ENCODE data around the gene VPS29. TPM values are rescaled to one million over a fixed set of nuclear protein-coding genes. Genes with fewer than 3 reads are reported as not detected.

Gene VPS29
- total and polyA plus RNA-seq, 8 donors = 7.8 to 192 (median 152) TPM

DNA sequence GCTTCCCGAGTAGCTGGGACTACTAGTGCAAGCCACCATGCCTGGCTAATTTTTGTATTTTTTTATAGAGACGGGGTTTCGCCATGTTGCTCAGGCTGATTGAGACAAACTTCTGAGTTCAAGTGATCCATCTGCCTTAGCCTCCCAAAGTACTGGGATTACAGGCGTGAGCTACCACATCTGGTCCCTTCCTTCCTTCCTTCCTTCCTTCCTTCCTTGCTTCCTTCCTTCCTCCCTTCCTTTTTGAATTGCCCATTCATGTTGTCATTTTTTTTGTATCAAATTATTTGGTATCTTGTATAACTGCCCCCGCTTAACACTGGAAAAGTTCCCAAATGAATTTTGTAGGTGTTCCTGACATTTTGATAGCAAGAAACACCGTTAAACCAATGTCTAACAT is 11.9 kb upstream of the VPS29 start:
- WGBS, 5 donors = 64 to 81% (median 78%) methylated on average over 6 of the region's 6 CpGs
- no peak overlapping the region for H3K27ac ChIP-seq
- peaks cover 0 to 7% (median 3%) of the 10 kb centered on the region in 4 donors for H3K4me1 ChIP-seq
- TF ChIP-seq POLR2A (IDR thresholded peaks at IDR 0.05) = no peak
- TF ChIP-seq, protein P1, sequence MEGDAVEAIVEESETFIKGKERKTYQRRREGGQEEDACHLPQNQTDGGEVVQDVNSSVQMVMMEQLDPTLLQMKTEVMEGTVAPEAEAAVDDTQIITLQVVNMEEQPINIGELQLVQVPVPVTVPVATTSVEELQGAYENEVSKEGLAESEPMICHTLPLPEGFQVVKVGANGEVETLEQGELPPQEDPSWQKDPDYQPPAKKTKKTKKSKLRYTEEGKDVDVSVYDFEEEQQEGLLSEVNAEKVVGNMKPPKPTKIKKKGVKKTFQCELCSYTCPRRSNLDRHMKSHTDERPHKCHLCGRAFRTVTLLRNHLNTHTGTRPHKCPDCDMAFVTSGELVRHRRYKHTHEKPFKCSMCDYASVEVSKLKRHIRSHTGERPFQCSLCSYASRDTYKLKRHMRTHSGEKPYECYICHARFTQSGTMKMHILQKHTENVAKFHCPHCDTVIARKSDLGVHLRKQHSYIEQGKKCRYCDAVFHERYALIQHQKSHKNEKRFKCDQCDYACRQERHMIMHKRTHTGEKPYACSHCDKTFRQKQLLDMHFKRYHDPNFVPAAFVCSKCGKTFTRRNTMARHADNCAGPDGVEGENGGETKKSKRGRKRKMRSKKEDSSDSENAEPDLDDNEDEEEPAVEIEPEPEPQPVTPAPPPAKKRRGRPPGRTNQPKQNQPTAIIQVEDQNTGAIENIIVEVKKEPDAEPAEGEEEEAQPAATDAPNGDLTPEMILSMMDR (IDR thresholded peaks at IDR 0.05) = no peak
- no peak for TF ChIP-seq POLR2AphosphoS5 (IDR thresholded peaks at IDR 0.05)
- TF ChIP-seq EP300 (IDR thresholded peaks at IDR 0.05) = no peak
- intact Hi-C loops (cut with DNase I; ENCODE audit: low total_unique reads) = loop anchor here (5.0 kb wide), 1 partner anchor 88 kb away; no protein-coding TSS in a partner anchor
- no peak for DNase-seq
- no peaks in the 10 kb centered on the region for H3K36me3 ChIP-seq
- H3K9me3 ChIP-seq = no peaks in the 10 kb centered on the region
- H3K4me3 ChIP-seq = no peak overlapping the region
- H3K27me3 ChIP-seq = no peaks in the 10 kb centered on the region

DNA sequence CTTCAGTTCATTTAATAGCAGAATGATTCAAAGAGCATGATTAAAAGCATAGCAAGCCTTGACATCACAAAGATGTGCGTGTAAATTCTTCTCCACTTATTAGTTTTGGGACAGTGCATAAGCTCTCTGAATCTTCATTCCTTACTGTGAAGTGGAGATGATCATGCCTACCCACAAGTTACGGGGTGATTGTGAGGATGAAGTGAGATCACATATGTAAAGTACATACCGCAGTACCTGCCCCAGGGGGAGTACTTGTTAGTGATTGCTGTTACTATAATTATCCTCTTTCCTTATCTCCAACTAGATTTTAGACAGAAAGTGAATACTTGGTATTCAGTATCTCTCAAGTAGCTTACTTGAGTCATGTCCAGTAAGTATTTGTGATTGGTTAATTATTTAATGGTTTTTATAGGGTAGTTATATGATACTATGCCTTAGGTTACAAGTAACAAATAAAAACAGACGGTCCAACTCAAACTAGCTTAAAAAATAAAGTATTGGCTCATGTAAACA is 6.2 kb upstream of the VPS29 start:
- H3K9me3 ChIP-seq = no peaks in the 10 kb centered on the region
- WGBS, 5 donors = 87 to 93% (median 90%) methylated on average over 4 of the region's 4 CpGs
- H3K4me1 ChIP-seq = peaks cover 0 to 7% (median 3%) of the 10 kb centered on the region in 4 donors
- H3K4me3 ChIP-seq = no peak overlapping the region
- intact Hi-C loops (cut with DNase I; ENCODE audit: low total_unique reads) = no loop called here
- no peaks in the 10 kb centered on the region for H3K27me3 ChIP-seq
- no peak overlapping the region for H3K27ac ChIP-seq
- no peak for DNase-seq
- no peaks in the 10 kb centered on the region for H3K36me3 ChIP-seq
- no peak for TF ChIP-seq POLR2A (IDR thresholded peaks at IDR 0.05)
- no peak for TF ChIP-seq POLR2AphosphoS5 (IDR thresholded peaks at IDR 0.05)
- TF ChIP-seq EP300 (IDR thresholded peaks at IDR 0.05) = no peak
- TF ChIP-seq, protein P1 (IDR thresholded peaks at IDR 0.05) = no peak

DNA sequence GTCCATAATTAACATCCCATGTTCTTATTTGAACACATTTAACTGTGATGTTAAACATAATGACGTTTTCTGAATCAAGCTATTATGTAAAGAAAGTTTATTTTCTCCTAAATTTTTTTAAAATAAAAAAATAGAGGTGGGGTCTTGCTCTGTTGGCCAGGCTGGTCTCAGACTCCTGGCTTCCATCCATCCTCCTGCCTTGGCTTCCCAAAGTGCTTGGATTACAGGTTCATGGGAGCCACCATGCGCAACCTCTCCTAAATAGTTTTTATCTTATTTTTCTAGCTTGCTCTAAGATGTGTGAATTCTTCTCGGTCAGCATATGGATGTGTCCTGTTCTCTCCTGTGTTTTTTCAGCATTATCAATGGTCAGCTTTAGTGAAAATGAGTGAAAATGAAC is 3.4 kb upstream of the VPS29 start:
- Histone ChIP-seq H3K36me3 (no peaks in the 10 kb centered on the region), H3K27ac (no peak overlapping the region), H3K27me3 (no peaks in the 10 kb centered on the region), H3K4me1 (peaks cover 7 to 17% (median 13%) of the 10 kb centered on the region in 4 donors), H3K9me3 (no peaks in the 10 kb centered on the region), H3K4me3 (no peak overlapping the region)
- intact Hi-C loops (cut with DNase I; ENCODE audit: low total_unique reads) = no loop called here
- no peak for DNase-seq
- TF ChIP-seq POLR2A (IDR thresholded peaks at IDR 0.05) (no peak), POLR2AphosphoS5 (IDR thresholded peaks at IDR 0.05) (no peak), EP300 (IDR thresholded peaks at IDR 0.05) (no peak)
- TF ChIP-seq, protein P1 (IDR thresholded peaks at IDR 0.05) = no peak
- 75 to 79% (median 77%) methylated on average over 3 of the region's 3 CpGs for WGBS, 5 donors

DNA sequence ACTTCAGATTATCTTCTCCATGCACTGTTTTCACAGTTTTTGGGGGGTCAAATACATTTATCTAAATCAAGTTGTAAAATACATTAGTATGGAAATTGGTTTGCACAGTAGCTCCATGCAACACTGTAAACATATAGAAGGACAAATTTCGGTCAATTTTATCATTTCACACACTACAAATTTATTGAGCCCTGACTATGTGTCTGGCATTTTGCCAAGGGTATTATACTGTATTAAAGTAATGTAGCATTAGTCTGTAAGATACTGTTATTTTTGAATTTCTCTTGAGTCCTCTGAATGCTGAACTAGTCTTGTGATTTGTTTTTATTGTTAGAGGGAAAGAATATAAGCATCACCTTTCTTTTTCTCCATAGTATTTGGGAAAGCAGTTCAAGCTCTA is 1.5 kb upstream of the VPS29 start:
- 64 to 82% (median 71%) methylated on average over 1 of the region's 1 CpG for WGBS, 5 donors
- TF ChIP-seq POLR2AphosphoS5 (IDR thresholded peaks at IDR 0.05) (no peak), EP300 (IDR thresholded peaks at IDR 0.05) (no peak), POLR2A (IDR thresholded peaks at IDR 0.05) (no peak)
- TF ChIP-seq, protein P1 (IDR thresholded peaks at IDR 0.05) = no peak
- Histone ChIP-seq H3K9me3 (no peaks in the 10 kb centered on the region), H3K36me3 (no peaks in the 10 kb centered on the region), H3K4me3 (no peak overlapping the region), H3K4me1 (peaks cover 11 to 36% (median 31%) of the 10 kb centered on the region in 4 donors), H3K27ac (no peak overlapping the region), H3K27me3 (no peaks in the 10 kb centered on the region)
- intact Hi-C loops (cut with DNase I; ENCODE audit: low total_unique reads) = no loop called here
- DNase-seq = no peak

Measured in stomach (tissue), 9 donors.